GM21529 (cell line): Measurements from ENCODE around the gene WFS1.

Experiments used
- ATAC-seq: cut with Tn5 transposase; IDR thresholded peaks from one replicate; pipeline ENCODE4 v1.9.1; 2021; ENCODE audit not compliant: unreplicated experiment

Gene WFS1

DNA sequence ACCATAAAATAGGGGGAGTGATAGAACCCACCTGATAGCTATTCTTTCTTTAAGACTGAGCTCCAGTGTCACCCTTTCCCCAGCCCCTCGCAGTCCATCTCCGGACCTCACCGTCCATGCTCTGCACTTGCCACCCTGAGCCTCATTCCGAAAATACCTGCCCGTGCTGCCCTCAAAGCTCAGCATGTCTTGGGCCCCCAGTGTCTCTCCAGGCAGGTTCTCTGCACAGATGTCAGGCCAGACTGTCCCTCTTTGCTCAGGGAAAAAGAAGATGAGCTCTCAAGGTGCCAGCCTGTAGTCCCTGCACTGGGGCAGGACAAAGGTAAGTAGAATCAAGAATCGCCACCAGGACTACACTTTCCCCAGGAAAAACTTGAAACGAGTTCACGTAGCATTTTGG is 9.8 kb upstream of the WFS1 start:
- no peak for ATAC-seq

DNA sequence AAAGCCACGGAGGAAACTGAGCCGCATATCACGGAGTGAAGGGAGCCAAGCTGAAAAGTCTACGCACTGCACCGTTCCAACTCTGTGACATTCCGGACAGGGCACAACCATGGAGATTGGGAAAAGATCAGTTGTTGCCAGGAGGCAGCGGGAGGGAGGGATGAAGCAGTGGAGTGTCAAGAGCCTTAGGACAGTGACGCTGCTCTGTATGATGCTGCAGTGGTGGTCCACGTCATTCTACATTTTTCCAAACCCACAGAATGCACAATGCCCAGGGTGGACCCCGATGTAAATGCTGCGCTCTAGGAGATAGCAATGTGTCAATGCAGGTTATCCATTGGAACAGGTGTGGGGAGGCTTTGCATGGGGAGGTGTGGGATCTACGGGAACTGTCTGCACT is 7.5 kb upstream of the WFS1 start:
- no peak for ATAC-seq

DNA sequence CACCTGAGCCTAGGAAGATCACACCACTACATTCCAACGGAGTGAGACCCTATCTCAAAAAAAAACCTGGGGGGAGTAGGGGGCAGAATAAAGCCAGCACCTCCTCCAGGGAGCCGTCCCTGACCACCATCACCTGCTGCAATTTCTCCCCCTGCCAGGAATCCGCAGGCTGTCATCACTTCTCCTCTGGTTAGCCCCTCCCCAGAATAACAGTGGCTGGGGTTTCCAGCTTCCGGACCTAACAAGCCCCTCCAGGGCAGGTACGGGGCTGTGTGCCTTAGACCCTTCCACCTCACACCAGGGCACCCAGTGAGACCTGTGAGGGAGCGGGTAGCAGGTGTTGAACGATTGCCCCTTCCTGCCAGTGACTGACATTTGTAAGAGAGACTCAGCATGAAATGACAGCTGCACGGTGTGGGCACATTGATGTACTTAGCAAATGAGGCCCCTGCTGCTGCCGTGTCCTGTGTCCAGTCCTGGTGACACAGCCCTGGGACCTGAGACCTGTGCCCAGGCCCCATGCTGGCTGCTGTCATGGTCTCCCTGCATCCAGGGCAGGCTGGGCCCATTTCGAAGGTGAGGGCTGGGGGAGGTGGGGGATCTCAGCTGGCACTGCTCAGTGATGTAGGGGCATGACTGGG is 6.7 kb upstream of the WFS1 start:
- ATAC-seq: no peak

DNA sequence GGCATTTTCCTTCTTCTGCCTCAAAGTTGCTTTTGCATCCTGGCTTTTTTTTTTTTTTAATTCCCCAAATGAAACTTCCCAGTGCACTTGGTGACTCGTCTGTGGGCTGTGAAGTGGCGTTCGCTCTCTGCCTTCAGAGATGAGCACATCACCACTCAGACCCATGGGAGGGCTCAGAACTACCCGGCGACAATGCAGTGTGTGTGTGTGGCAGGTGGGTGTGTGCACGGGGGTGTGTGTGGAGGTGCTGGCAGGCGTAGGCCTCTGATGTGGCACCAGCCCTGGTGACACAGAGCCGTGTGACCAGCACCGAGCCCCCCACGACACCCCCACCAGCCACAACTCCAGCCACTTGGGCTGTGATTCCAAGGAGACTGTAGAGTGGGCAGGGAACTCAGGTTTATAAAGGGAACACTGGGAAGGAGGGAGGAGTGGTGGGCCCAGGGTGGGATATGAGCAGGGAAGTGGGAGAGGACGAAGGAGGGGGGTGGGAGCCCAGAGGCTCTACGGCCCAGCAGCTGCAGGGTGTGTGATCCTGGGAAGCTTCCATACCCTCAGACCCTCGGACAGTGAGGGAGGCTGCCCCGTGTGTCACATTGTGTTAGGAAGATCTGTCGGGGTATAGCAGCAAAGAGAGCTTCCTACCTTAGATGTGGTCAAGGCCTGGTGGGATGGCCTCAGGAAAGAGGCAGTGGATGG is 6.0 kb upstream of the WFS1 start:
- ATAC-seq: no peak

GRCh38 chr4:6264225-6264540 is 5.5 kb upstream of the WFS1 start:
- ATAC-seq: peak; percentile 43

DNA sequence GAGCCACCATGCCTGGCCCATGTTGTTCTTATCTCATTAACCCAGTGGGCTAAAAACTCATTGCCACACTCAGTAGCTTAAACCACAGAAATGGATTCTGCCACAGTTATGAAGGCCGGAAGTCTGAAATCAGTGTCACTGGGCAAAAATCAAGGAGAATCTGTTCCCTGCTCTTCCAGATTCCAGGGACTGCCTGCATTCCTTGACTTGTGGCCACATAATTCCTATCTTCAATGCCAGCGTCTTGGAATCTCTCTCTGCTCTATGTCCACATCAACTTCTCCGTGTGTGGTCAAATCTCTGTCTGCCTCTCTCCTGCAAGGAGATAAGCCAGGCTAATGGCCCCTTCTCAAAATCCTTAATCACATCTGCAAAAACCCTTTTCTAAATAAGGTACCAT is 4.1 kb upstream of the WFS1 start:
- no peak for ATAC-seq

- no peak for ATAC-seq
These were observed 2.1 kb upstream of the WFS1 start for GRCh38 chr4:6267573-6267972.

GRCh38 chr4:6268650-6269615 is 717 bp upstream of the WFS1 start:
- ATAC-seq: peak; percentile 15

- ATAC-seq: no peak
These were observed 1.0 kb downstream of the WFS1 start for GRCh38 chr4:6270636-6271121.

DNA sequence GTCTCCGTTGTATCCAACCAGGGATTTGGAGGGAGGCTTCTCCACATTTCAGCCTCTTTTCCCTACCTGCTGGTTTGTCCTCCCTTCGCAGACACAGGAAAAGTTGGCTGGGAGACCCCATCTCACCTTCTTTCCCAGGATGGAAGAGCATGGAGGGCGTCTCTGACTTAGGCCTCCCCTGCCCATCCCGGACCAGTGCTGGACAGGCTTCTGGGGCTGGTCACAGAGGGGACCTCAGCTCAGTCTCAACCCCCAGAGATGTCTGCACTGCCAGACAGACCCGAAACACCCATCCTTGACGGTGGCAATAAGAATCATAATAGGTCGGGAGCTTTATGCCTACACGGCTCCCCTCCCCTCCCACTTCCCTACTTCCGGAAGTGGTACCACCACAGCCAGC is 1.6 kb downstream of the WFS1 start:
- ATAC-seq: no peak

- ATAC-seq: no peak
These were observed 2.2 kb downstream of the WFS1 start for GRCh38 chr4:6271701-6272465.

- ATAC-seq: no peak
These were observed 3.4 kb downstream of the WFS1 start for GRCh38 chr4:6272863-6273660.

DNA sequence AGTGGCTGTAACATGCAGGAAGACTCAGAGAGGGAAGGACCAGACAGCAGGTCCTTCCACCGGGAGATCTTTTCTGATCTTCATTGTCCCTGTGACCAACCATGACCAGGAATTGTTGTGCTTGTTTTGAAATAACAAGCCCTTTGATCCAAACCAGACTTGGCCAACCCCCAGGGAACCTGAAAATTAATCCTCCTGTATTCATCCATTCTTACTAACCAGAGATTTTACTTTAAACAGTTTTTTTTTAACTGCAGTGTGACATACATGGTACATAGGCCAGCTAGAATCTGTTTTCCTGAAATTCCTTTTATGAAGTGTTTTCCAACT is 4.0 kb downstream of the WFS1 start:
- no peak for ATAC-seq

DNA sequence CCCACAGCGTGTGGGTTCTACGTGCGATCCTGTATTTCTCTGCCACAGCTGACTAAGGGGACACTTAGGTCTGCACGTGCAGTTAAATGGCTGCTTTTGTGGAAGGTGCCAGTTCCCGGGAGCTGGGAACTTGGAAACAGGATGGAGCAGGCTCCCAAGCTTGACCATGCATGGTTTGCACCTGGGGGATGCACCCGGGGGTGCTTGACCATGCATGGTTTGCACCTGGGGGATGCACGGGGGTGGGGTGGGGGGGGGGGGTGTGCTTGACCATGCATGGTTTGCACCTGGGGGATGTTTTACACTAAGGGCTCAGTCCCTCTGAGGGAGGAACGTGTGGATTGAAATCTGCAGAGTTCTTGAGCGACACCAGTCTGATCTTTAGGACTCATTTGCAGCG is 5.7 kb downstream of the WFS1 start:
- no peak for ATAC-seq

GRCh38 chr4:6275898-6276806 is 6.5 kb downstream of the WFS1 start:
- ATAC-seq: no peak

- ATAC-seq: no peak
These were observed 7.6 kb downstream of the WFS1 start for GRCh38 chr4:6277139-6277802.

GRCh38 chr4:6277935-6278800 is 8.5 kb downstream of the WFS1 start:
- ATAC-seq: no peak

DNA sequence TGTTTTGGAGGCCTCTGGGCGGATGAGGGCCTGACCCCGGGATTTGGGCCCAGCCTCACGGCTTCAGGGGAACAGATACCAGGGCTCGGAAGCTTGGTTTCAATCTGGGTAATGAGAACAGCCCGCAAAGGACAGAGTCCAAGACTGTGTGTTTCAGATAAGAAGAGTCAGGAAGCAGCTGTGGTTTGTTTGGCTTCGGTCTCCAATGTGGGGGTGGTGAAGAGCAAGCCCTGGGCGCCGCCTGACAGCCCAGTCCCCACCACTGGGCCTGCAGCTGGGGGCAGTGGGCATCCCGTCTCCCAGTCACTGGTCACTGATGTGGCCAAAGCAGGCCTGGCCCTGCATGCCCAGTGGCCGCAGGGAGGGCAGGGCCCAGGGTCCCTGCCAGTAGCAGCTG is 9.1 kb downstream of the WFS1 start:
- ATAC-seq: peak; percentile 98
